ENCODE data around the gene SYT11.

- no peak for TF ChIP-seq CTCF (IDR thresholded peaks at IDR 0.05)
- no peak for TF ChIP-seq POLR2A (IDR thresholded peaks at IDR 0.05)
Observed at GRCh38 chr1:155933591-155934096, 74.3 kb downstream of the SYT11 start.
